H9 (cell line): Measurements from ENCODE around the gene MN1. TPM values are rescaled to one million over a fixed set of nuclear protein-coding genes. Genes with fewer than 3 reads are reported as not detected.

Experiments
- DNase-seq: peaks from one replicate; pipeline ENCODE4 v3.0.0-alpha.2; 2017
- H2AFZ ChIP-seq: one replicate; pipeline ENCODE4 v1.6.1; 2013; ENCODE audit warnings: mild to moderate bottlenecking, low read length, control low read depth, moderate library complexity
- H2AK5ac ChIP-seq: 2 replicates; pipeline ENCODE4 v1.6.1; 2013; ENCODE audit warnings: low read length, control low read depth, mixed read lengths; ENCODE audit not compliant: insufficient read length
- H2BK120ac ChIP-seq: one replicate; pipeline ENCODE4 v1.6.1; 2013; ENCODE audit warnings: low read depth, mild to moderate bottlenecking, low read length, control low read depth, inconsistent platforms; ENCODE audit not compliant: poor library complexity, severe bottlenecking
- H2BK12ac ChIP-seq: 2 replicates; pipeline ENCODE4 v1.6.1; 2013; ENCODE audit warnings: low read length, control low read depth, mixed read lengths, low read depth; ENCODE audit not compliant: insufficient read length
- H2BK15ac ChIP-seq: 2 replicates; pipeline ENCODE4 v1.6.1; 2013; ENCODE audit warnings: low read depth, low read length, control low read depth
- H2BK20ac ChIP-seq: one replicate; pipeline ENCODE4 v1.6.1; 2013; ENCODE audit warnings: low read depth, mild to moderate bottlenecking, low read length, control low read depth, inconsistent platforms; ENCODE audit not compliant: poor library complexity, severe bottlenecking
- H2BK5ac ChIP-seq: 2 replicates; pipeline ENCODE4 v1.6.1; 2013; ENCODE audit warnings: low read length, control low read depth, mixed read lengths; ENCODE audit not compliant: insufficient read length
- H3K14ac ChIP-seq: 2 replicates; pipeline ENCODE4 v1.6.1; 2013; ENCODE audit warnings: low read length, control low read depth; ENCODE audit not compliant: insufficient read depth
- H3K18ac ChIP-seq: 2 replicates; pipeline ENCODE4 v1.6.1; 2013; ENCODE audit warnings: low read depth, mild to moderate bottlenecking, mixed read lengths, low read length, control low read depth; ENCODE audit not compliant: insufficient read length
- H3K23ac ChIP-seq: 2 replicates; pipeline ENCODE4 v1.6.1; 2013; ENCODE audit warnings: low read length, control low read depth, mixed read lengths, low read depth; ENCODE audit not compliant: insufficient read length
- H3K23me2 ChIP-seq: 2 replicates; pipeline ENCODE4 v1.6.1; 2013; ENCODE audit warnings: low read depth, mild to moderate bottlenecking, mixed read lengths, low read length, control low read depth; ENCODE audit not compliant: insufficient read length, poor library complexity, severe bottlenecking
- H3K27ac ChIP-seq: 2 replicates; pipeline ENCODE4 v1.5.1; 2013; ENCODE audit warnings: low read length, control low read depth, mixed read lengths, low read depth; ENCODE audit not compliant: insufficient read length
- H3K27me3 ChIP-seq: 2 replicates; pipeline ENCODE4 v1.6.1; 2013; ENCODE audit warnings: low read length, control low read depth, inconsistent platforms; ENCODE audit not compliant: insufficient read depth
- H3K4ac ChIP-seq: 2 replicates; pipeline ENCODE4 v1.6.1; 2013; ENCODE audit warnings: low read depth, mild to moderate bottlenecking, control low read depth, inconsistent platforms, low read length, moderate library complexity
- H3K4me1 ChIP-seq: 2 replicates; pipeline ENCODE4 v1.6.1; 2013; ENCODE audit warnings: low read length, control low read depth, inconsistent platforms; ENCODE audit not compliant: insufficient read depth
- H3K4me2 ChIP-seq: 2 replicates; pipeline ENCODE4 v1.6.1; 2013; ENCODE audit warnings: low read length, control low read depth, mixed read lengths; ENCODE audit not compliant: insufficient read length, insufficient read depth
- H3K56ac ChIP-seq: 2 replicates; pipeline ENCODE4 v1.6.1; 2013; ENCODE audit warnings: low read depth, mild to moderate bottlenecking, mixed read lengths, low read length, control low read depth; ENCODE audit not compliant: insufficient read length
- H3K79me1 ChIP-seq: 2 replicates; pipeline ENCODE4 v1.6.1; 2013; ENCODE audit warnings: low read depth, mild to moderate bottlenecking, moderate library complexity, low read length, control low read depth, inconsistent platforms; ENCODE audit not compliant: insufficient read depth, poor library complexity, severe bottlenecking
- H3K79me2 ChIP-seq: 2 replicates; pipeline ENCODE4 v1.6.1; 2013; ENCODE audit warnings: low read length, control low read depth, inconsistent platforms; ENCODE audit not compliant: insufficient read depth
- H3K9ac ChIP-seq: 2 replicates; pipeline ENCODE4 v1.6.1; 2013; ENCODE audit warnings: low read length, control low read depth, mixed read lengths; ENCODE audit not compliant: insufficient read length; ENCODE audit errors: extremely low read depth
- H3K9me3 ChIP-seq: one replicate; pipeline ENCODE4 v1.6.1; 2013; ENCODE audit warnings: low read depth, low read length, inconsistent platforms; ENCODE audit not compliant: control insufficient read depth
- H3T11ph ChIP-seq: one replicate; pipeline ENCODE4 v1.6.1; 2013; ENCODE audit warnings: mild to moderate bottlenecking, low read length, control low read depth, inconsistent platforms
- H4K20me1 ChIP-seq: one replicate; pipeline ENCODE4 v1.6.1; 2013; ENCODE audit not compliant: control insufficient read depth, insufficient read length, insufficient read depth
- H4K5ac ChIP-seq: 2 replicates; pipeline ENCODE4 v1.6.1; 2013; ENCODE audit warnings: low read depth, mild to moderate bottlenecking, mixed read lengths, low read length, control low read depth; ENCODE audit not compliant: insufficient read length
- H4K8ac ChIP-seq: replicated peaks from 2 replicates; pipeline ENCODE4 v1.6.1; 2013; ENCODE audit warnings: low read length, control low read depth, mixed read lengths, low read depth; ENCODE audit not compliant: insufficient read length
- H4K91ac ChIP-seq: 2 replicates; pipeline ENCODE4 v1.6.1; 2013; ENCODE audit warnings: low read depth, mild to moderate bottlenecking, moderate library complexity, mixed read lengths, low read length, control low read depth; ENCODE audit not compliant: insufficient read length
- H3K27ac Mint-ChIP-seq, 3 experiments: 2 replicates in 2 of 3; 3 replicates in 1 of 3; pipeline ENCODE4 v1.8.0; 2020 to 2021; ENCODE audit warnings: mixed read lengths in 3 of 3, mild to moderate bottlenecking in 1 of 3, moderate library complexity in 1 of 3
- H3K27me3 Mint-ChIP-seq: 2 replicates; pipeline ENCODE4 v1.8.0; 2021; ENCODE audit warnings: low read depth, mild to moderate bottlenecking, moderate library complexity, mixed read lengths
- H3K36me3 Mint-ChIP-seq, 3 experiments: 2 replicates in 2 of 3; 3 replicates in 1 of 3; pipeline ENCODE4 v1.8.0; 2020 to 2021; ENCODE audit warnings: low read depth in 3 of 3, mixed read lengths in 3 of 3; ENCODE audit not compliant: insufficient read depth in 1 of 3
- H3K4me1 Mint-ChIP-seq, 2 experiments: 2 replicates each; pipeline ENCODE4 v1.8.0; 2020; ENCODE audit warnings: mixed read lengths in 2 of 2
- H3K4me3 Mint-ChIP-seq, 2 experiments: 2 replicates in 1 of 2; 3 replicates in 1 of 2; pipeline ENCODE4 v1.8.0; 2020 to 2021; ENCODE audit warnings: mild to moderate bottlenecking in 2 of 2, mixed read lengths in 2 of 2, moderate library complexity in 1 of 2
- H3K9me3 Mint-ChIP-seq, 2 experiments: 2 replicates in 1 of 2; 3 replicates in 1 of 2; pipeline ENCODE4 v1.8.0; 2020; ENCODE audit warnings: mild to moderate bottlenecking in 2 of 2, mixed read lengths in 2 of 2, moderate library complexity in 1 of 2
- WGBS: extraction: QIAGEN DNeasy Blood & Tissue Kit; methylation state at CpG from one replicate; pipeline ENCODE4 v1.1.7; 2013; ENCODE audit warnings: missing lambda C conversion rate, low lambda C conversion rate, mixed read lengths; ENCODE audit not compliant: insufficient read length; ENCODE audit errors: extremely low coverage; 5-methylcytosine and 5-hydroxymethylcytosine counted together
- total RNA-seq: library from RNA; stranded (reverse); gene quantifications from 2 replicates; pipeline ENCODE4 v1.2.1, GENCODE V29; 2021
- TF ChIP-seq, protein P1 (sequence below): fragments of 200-600 bp; sonication (generic); conservative IDR thresholded peaks from 3 replicates; pipeline ENCODE4 v1.8.0; 2021; ENCODE audit warnings: antibody characterized with exemption, mild to moderate bottlenecking

MN1 gene
- total RNA-seq, 1 experiment from 2014 or later, result 2.8 TPM

DNA sequence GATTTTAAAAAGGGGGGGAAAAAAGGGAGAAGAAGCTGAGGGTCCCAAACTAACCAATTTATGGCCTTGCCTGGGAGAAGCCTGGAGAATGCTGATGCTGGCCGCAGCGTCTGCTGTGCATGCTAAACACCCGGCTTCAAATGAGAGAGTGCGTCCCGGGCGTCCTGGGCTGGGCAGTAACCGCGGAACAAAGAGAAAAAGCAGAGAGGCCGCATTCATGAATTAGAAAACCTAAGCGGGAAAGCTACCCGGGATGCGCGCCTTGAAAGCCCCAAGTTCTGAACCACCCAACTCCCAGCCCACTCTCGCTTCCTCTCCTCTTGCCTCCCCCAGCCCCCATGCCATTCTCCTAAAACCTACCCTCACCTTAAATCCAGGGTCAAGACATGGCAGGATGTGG, 6.5 kb downstream of the MN1 start:
- Mint-ChIP-seq H3K4me1 (peaks cover 65 to 71% of the 10 kb centered on the region in 2 experiments), H3K36me3 (peaks cover 0 to 5% (median 2%) of the 10 kb centered on the region in 3 experiments; a peak in 2 of 7 replicates), H3K27ac (peak overlapping the region in 2 of 3 experiments; percentile 4 to 79; a peak in 3 of 7 replicates), H3K9me3 (no peaks in the 10 kb centered on the region), H3K27me3 (peaks cover 92% of the 10 kb centered on the region), H3K4me3 (peak overlapping the region in 1 of 2 experiments; percentile 62; a peak in 4 of 5 replicates)
- Histone ChIP-seq H3K9me3 (no peaks in the 10 kb centered on the region), H3K79me1 (no peaks in the 10 kb centered on the region), H2BK20ac (no peak overlapping the region), H3K18ac (no peak overlapping the region), H3K23ac (no peak overlapping the region), H2BK5ac (no peak overlapping the region), H3T11ph (no peak overlapping the region), H3K4me2 (peak overlapping the region; percentile 64), H3K14ac (no peak overlapping the region), H4K5ac (no peak overlapping the region), H2AFZ (no peak overlapping the region), H2AK5ac (no peak overlapping the region), H2BK120ac (no peak overlapping the region), H4K20me1 (no peaks in the 10 kb centered on the region), H3K9ac (no peak overlapping the region), H3K4ac (no peak overlapping the region), H3K27me3 (peaks cover 43% of the 10 kb centered on the region; the same call in 1 of the 2 replicates), H3K4me1 (peaks cover 12% of the 10 kb centered on the region; the same call in 1 of the 2 replicates), H4K91ac (no peak overlapping the region), H4K8ac (no peak overlapping the region), H2BK15ac (no peak overlapping the region), H3K23me2 (peaks cover 12% of the 10 kb centered on the region), H3K27ac (no peak overlapping the region), H2BK12ac (no peak overlapping the region), H3K56ac (no peak overlapping the region), H3K79me2 (no peaks in the 10 kb centered on the region)
- no CpG with 5 or more reads among the region's 14 CpGs for WGBS
- peak; percentile 68 for DNase-seq
- TF ChIP-seq, protein P1, sequence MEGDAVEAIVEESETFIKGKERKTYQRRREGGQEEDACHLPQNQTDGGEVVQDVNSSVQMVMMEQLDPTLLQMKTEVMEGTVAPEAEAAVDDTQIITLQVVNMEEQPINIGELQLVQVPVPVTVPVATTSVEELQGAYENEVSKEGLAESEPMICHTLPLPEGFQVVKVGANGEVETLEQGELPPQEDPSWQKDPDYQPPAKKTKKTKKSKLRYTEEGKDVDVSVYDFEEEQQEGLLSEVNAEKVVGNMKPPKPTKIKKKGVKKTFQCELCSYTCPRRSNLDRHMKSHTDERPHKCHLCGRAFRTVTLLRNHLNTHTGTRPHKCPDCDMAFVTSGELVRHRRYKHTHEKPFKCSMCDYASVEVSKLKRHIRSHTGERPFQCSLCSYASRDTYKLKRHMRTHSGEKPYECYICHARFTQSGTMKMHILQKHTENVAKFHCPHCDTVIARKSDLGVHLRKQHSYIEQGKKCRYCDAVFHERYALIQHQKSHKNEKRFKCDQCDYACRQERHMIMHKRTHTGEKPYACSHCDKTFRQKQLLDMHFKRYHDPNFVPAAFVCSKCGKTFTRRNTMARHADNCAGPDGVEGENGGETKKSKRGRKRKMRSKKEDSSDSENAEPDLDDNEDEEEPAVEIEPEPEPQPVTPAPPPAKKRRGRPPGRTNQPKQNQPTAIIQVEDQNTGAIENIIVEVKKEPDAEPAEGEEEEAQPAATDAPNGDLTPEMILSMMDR, result no peak
